Neutrophil (primary cell): Measurements from ENCODE around the gene RAB40C.

Source experiments
- H3K27ac ChIP-seq: fragments of 200-600 bp; sonication (generic); 2 replicates; pipeline ENCODE4 v1.5.1; 2016; ENCODE audit warnings: mild to moderate bottlenecking, moderate library complexity
- H3K27me3 ChIP-seq: fragments of 200-600 bp; sonication (generic); 2 replicates; pipeline ENCODE4 v1.6.0; 2016; ENCODE audit warnings: mild to moderate bottlenecking
- H3K36me3 ChIP-seq: fragments of 200-600 bp; sonication (generic); 2 replicates; pipeline ENCODE4 v1.5.1; 2017
- H3K4me1 ChIP-seq, 2 experiments: fragments of 200-600 bp in 1 of 2; sonication (generic) in 1 of 2; 1 replicate in 1 of 2; 2 replicates in 1 of 2; pipeline versions ENCODE4 v1.5.1 to v1.6.1; 2013 to 2016; ENCODE audit warnings: low read depth in 1 of 2, low read length in 1 of 2, mild to moderate bottlenecking in 1 of 2, moderate library complexity in 1 of 2; ENCODE audit not compliant: control insufficient read depth in 1 of 2, insufficient read depth in 1 of 2
- H3K4me3 ChIP-seq, 2 experiments: fragments of 200-600 bp in 1 of 2; sonication (generic) in 1 of 2; 1 replicate in 1 of 2; 2 replicates in 1 of 2; pipeline ENCODE4 v1.5.1; 2013 to 2016; ENCODE audit warnings: low read depth in 1 of 2, low read length in 1 of 2, mild to moderate bottlenecking in 1 of 2, moderate library complexity in 1 of 2
- H3K9me3 ChIP-seq: fragments of 200-600 bp; sonication (generic); 2 replicates; pipeline ENCODE4 v1.5.1; 2016
- TF ChIP-seq, protein P1 (sequence below): fragments of 200-600 bp; sonication (generic); IDR thresholded peaks from 2 replicates; pipeline ENCODE4 v1.5.1; 2016; ENCODE audit warnings: antibody characterized with exemption

RAB40C gene

DNA sequence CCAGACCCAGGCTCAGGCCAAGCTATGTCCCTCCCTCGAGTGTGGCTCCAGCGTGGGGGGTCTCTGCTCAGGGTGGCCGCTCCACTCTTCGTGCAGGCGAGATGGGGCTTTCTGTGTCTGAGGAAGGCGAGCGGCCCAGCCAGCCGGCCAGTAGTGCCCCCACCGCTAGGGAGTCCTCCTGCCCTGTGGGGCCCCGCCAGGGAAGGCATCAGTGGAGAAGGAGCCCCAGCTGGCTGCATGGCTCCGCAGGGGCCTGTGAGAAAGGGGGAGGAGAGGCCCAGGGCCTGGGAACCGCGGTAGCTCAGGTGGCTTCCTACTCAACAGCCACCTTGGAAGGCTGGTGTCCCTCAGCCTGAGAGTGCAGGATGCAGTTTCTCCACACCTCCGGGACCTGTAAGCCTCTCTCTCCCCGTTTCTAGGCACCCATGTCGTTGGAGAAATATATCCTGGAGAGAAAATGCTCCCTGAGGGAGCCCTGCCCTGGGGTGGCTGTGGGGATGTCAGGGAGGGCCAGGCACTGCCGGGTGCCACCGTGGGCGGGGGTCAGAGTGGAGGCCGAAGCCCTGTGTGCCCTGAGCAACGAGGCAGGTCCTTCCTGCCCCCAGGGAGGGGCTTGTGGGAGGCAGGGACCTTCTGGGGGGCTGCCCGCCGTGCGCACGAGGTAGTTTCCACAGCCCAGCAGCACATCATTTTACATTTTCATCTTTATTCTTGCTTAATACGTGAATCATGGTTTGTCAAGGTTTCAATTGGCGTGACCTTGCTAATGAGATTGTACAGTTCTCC, 16.8 kb upstream of the RAB40C start:
- no peak overlapping the region for H3K27ac ChIP-seq
- no peaks in the 10 kb centered on the region for H3K27me3 ChIP-seq
- H3K36me3 ChIP-seq = peaks cover 15% of the 10 kb centered on the region
- no peak overlapping the region for H3K4me3 ChIP-seq
- TF ChIP-seq, protein P1, sequence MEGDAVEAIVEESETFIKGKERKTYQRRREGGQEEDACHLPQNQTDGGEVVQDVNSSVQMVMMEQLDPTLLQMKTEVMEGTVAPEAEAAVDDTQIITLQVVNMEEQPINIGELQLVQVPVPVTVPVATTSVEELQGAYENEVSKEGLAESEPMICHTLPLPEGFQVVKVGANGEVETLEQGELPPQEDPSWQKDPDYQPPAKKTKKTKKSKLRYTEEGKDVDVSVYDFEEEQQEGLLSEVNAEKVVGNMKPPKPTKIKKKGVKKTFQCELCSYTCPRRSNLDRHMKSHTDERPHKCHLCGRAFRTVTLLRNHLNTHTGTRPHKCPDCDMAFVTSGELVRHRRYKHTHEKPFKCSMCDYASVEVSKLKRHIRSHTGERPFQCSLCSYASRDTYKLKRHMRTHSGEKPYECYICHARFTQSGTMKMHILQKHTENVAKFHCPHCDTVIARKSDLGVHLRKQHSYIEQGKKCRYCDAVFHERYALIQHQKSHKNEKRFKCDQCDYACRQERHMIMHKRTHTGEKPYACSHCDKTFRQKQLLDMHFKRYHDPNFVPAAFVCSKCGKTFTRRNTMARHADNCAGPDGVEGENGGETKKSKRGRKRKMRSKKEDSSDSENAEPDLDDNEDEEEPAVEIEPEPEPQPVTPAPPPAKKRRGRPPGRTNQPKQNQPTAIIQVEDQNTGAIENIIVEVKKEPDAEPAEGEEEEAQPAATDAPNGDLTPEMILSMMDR = no peak
- H3K9me3 ChIP-seq = no peaks in the 10 kb centered on the region
- H3K4me1 ChIP-seq = peaks cover 21 to 30% of the 10 kb centered on the region in 2 experiments

DNA sequence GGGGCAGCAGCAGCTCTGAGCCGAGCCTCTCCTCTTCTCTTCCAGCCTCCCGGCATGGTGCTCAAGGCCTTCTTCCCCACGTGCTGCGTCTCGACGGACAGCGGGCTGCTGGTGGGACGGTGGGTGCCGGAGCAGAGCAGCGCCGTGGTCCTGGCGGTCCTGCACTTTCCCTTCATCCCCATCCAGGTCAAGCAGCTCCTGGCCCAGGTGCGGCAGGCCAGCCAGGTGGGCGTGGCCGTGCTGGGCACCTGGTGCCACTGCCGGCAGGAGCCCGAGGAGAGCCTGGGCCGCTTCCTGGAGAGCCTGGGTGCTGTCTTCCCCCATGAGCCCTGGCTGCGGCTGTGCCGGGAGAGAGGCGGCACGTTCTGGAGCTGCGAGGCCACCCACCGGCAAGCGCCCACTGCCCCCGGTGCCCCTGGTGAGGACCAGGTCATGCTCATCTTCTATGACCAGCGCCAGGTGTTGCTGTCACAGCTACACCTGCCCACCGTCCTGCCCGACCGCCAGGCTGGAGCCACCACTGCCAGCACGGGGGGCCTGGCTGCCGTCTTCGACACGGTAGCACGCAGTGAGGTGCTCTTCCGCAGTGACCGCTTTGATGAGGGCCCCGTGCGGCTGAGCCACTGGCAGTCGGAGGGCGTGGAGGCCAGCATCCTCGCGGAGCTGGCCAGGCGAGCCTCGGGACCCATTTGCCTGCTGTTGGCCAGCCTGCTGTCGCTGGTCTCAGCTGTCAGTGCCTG, 15.7 kb upstream of the RAB40C start:
- H3K4me3 ChIP-seq = no peak overlapping the region
- H3K27ac ChIP-seq = no peak overlapping the region
- peaks cover 15% of the 10 kb centered on the region for H3K36me3 ChIP-seq
- H3K9me3 ChIP-seq = no peaks in the 10 kb centered on the region
- H3K27me3 ChIP-seq = no peaks in the 10 kb centered on the region
- peaks cover 27 to 33% of the 10 kb centered on the region in 2 experiments for H3K4me1 ChIP-seq
- TF ChIP-seq, protein P1 = no peak

DNA sequence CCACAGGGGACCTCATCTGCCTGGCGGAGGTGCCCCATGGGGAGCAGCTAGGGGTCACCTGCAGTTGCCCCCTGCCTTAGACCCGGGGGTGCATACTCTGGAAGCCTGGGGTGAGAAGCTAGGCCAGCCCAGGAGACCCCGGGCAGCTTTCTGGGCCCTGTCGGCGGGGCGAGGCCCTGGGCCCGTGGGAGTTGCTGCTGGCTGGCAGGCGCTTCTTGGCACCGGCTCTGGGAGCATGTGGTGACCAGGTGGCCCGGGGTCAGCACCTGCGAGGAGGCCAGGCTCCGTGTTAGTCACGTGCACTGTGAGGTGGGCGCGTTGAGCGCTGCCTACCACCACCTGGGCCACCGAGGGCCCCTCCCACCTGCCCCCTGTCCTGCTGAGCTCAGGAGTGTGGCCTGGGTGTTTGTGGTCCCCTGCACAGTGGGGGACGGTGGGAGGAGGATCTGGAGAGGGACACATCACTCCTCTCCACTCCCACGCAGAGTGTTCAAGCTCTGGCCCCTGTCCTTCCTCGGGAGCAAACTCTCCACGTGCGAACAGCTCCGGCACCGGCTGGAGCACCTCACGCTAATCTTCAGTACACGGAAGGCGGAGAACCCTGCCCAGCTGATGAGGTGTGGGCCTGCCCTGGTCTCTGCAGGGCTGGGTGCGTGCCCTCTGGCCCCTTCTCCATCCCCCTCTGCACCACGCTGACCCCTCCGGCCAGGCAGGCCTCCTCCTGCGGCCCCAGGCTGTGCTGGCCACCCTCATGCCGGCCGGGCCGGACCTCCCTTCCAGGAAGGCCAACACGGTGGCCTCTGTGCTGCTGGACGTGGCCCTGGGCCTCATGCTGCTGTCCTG, 14.3 kb upstream of the RAB40C start:
- TF ChIP-seq, protein P1 = no peak
- Histone ChIP-seq H3K4me3 (no peak overlapping the region), H3K36me3 (peaks cover 15% of the 10 kb centered on the region), H3K27me3 (no peaks in the 10 kb centered on the region), H3K9me3 (no peaks in the 10 kb centered on the region), H3K27ac (no peak overlapping the region), H3K4me1 (peaks cover 18 to 25% of the 10 kb centered on the region in 2 experiments)

DNA sequence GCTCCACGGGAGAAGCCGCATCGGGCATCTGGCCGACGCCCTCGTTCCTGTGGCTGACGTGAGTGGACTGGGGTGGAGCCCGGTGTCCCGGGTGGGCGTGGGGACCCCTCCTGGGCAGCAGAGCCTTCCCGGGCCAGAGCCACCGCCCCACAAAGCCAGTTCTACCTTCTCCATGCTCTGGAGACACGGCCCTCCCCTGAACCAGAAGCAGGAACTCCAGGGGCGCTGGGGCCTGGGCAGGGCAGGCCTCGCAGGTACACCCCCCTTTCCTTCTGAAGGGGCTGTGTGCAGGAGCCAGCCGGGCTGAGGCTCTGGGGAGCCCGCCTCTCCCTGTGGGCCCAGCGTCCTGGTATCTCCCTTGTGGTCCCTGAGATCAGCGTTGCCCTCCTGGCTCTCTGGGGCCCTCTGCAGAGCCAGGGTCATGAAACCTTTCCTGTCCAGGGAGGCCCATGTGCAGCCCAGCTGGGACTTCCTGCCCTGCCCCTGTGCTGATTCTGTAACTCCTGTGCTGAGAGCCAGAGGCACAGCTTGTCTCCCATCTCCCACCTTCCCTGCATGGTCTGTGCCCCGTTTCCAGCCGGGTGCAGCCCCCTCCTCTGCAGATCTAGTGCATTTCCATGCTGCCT, 13.6 kb upstream of the RAB40C start:
- Histone ChIP-seq H3K4me1 (peaks cover 14 to 17% of the 10 kb centered on the region in 2 experiments), H3K9me3 (no peaks in the 10 kb centered on the region), H3K36me3 (peaks cover 18% of the 10 kb centered on the region), H3K27ac (no peak overlapping the region), H3K4me3 (no peak overlapping the region), H3K27me3 (no peaks in the 10 kb centered on the region)
- TF ChIP-seq, protein P1 = no peak

DNA sequence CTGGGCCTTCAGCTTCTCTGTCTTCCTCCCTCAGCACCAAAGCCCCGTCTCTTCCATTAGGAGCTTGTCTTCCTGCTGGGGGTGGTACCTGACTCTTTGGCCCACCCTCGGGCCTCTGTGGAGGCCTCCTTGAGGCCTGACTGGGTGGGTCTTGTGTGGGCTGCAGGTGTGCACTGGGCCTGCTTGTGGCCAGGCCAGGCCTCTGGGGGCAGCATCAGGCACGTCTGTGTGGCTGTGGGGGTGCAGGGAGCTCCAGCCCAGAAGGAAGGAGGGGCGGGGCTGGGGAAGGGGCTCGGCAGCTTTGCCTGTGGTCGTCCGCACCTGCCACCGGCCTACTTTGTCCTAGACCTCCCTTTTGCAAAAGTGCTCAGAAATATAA, 13.1 kb upstream of the RAB40C start:
- TF ChIP-seq, protein P1 = no peak
- Histone ChIP-seq H3K27ac (no peak overlapping the region), H3K27me3 (no peaks in the 10 kb centered on the region), H3K4me1 (peaks cover 14 to 15% of the 10 kb centered on the region in 2 experiments), H3K4me3 (no peak overlapping the region), H3K9me3 (no peaks in the 10 kb centered on the region), H3K36me3 (peaks cover 18% of the 10 kb centered on the region)
